ENCODE results near the gene PPP1R1A.

Gene PPP1R1A

GRCh38 chr12:54564768-54565167, 23.7 kb downstream of the PPP1R1A start:
- no peak overlapping the region for H3K4me3 ChIP-seq (ENCODE audit: low read depth, low read length)
- no peaks in the 10 kb centered on the region for H3K9me3 ChIP-seq (ENCODE audit: severe bottlenecking)

GRCh38 chr12:54563787-54564186, 24.7 kb downstream of the PPP1R1A start:
- H3K27me3 ChIP-seq (ENCODE audit: insufficient read depth, low read depth, severe bottlenecking) = no peaks in the 10 kb centered on the region

More at GRCh38 chr12:54564768-54565167, 23.7 kb downstream of the PPP1R1A start:
- Histone ChIP-seq H3K27me3 (ENCODE audit: insufficient read depth, low read depth, severe bottlenecking) (no peaks in the 10 kb centered on the region), H3K27ac (no peak overlapping the region), H3K36me3 (no peaks in the 10 kb centered on the region)
- DNase-seq = no peak
- no peak for TF ChIP-seq CTCF (IDR thresholded peaks at IDR 0.05; ENCODE audit: low read depth, low read length)

GRCh38 chr12:54562750-54563356, 25.6 kb downstream of the PPP1R1A start:
- Histone ChIP-seq H3K4me3 (ENCODE audit: low read depth, low read length) (no peak overlapping the region), H3K36me3 (no peaks in the 10 kb centered on the region), H3K9me3 (ENCODE audit: severe bottlenecking) (no peaks in the 10 kb centered on the region), H3K27me3 (ENCODE audit: insufficient read depth, low read depth, severe bottlenecking) (no peaks in the 10 kb centered on the region), H3K27ac (peak overlapping the region; percentile 35)
- TF ChIP-seq CTCF (IDR thresholded peaks at IDR 0.05; ENCODE audit: low read depth, low read length) = no peak
- no peak for DNase-seq

More at GRCh38 chr12:54563787-54564186, 24.7 kb downstream of the PPP1R1A start:
- Histone ChIP-seq H3K27ac (no peak overlapping the region; the same call in 1 of the 2 replicates), H3K9me3 (ENCODE audit: severe bottlenecking) (no peaks in the 10 kb centered on the region), H3K36me3 (no peaks in the 10 kb centered on the region), H3K4me3 (ENCODE audit: low read depth, low read length) (no peak overlapping the region)
- TF ChIP-seq CTCF (IDR thresholded peaks at IDR 0.05; ENCODE audit: low read depth, low read length) = no peak
- no peak for DNase-seq

- no peak for DNase-seq
- no peaks in the 10 kb centered on the region for H3K27me3 ChIP-seq (ENCODE audit: insufficient read depth, low read depth, severe bottlenecking)
- no peak overlapping the region for H3K4me3 ChIP-seq (ENCODE audit: low read depth, low read length)
- no peak overlapping the region for H3K27ac ChIP-seq
- no peak for TF ChIP-seq CTCF (IDR thresholded peaks at IDR 0.05; ENCODE audit: low read depth, low read length)
- no peaks in the 10 kb centered on the region for H3K36me3 ChIP-seq
- no peaks in the 10 kb centered on the region for H3K9me3 ChIP-seq (ENCODE audit: severe bottlenecking)
Measured at GRCh38 chr12:54561164-54561563, 27.3 kb downstream of the PPP1R1A start.

- no peaks in the 10 kb centered on the region for H3K36me3 ChIP-seq
- H3K27me3 ChIP-seq (ENCODE audit: insufficient read depth, low read depth, severe bottlenecking) = no peaks in the 10 kb centered on the region
- TF ChIP-seq CTCF (IDR thresholded peaks at IDR 0.05; ENCODE audit: low read depth, low read length) = no peak
- H3K4me3 ChIP-seq (ENCODE audit: low read depth, low read length) = no peak overlapping the region
- DNase-seq = no peak
- H3K9me3 ChIP-seq (ENCODE audit: severe bottlenecking) = no peaks in the 10 kb centered on the region
- H3K27ac ChIP-seq = no peak overlapping the region
Measured at GRCh38 chr12:54560374-54560858, 28.0 kb downstream of the PPP1R1A start.

GRCh38 chr12:54558759-54559158, 29.7 kb downstream of the PPP1R1A start:
- Histone ChIP-seq H3K4me3 (ENCODE audit: low read depth, low read length) (no peak overlapping the region), H3K9me3 (ENCODE audit: severe bottlenecking) (no peaks in the 10 kb centered on the region), H3K27me3 (ENCODE audit: insufficient read depth, low read depth, severe bottlenecking) (no peaks in the 10 kb centered on the region), H3K36me3 (no peaks in the 10 kb centered on the region), H3K27ac (no peak overlapping the region)
- no peak for TF ChIP-seq CTCF (IDR thresholded peaks at IDR 0.05; ENCODE audit: low read depth, low read length)
- DNase-seq = no peak

Data from WERI-Rb-1 (cell line).